Measurements from ENCODE around the gene UBAP1L.

DNA sequence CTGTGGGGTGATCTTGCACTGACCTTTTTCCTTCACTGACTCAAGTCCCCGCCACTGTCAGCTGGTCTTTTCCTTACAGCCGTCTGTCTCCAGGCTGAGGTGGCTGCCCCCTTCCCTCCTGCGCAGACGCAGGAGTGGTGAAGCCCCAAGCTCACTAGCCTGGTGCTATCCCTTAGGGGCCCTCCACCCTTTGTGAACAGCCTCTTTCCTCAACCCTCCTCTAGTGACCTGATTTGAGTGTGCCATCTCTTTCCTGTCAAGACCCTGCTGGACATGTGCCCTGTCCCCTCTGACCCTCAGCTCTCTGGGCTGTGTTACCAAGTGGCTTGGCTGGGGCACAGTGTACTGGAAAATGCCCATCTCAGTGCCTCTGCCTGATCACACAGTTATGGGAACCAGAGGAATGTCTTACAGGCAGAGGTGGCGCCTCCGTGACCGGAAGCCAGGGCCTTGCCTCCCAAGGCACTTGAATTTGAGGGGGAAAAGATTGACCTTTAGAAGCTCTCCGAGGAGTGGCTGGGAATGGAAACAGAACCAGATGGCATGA lies 29.7 kb downstream of the UBAP1L start:
- no peak for TF ChIP-seq TAF1 (IDR thresholded peaks at IDR 0.05; ENCODE audit: low read depth)
- TF ChIP-seq YY1 (IDR thresholded peaks at IDR 0.05; ENCODE audit: low read depth): no peak
- no peak for TF ChIP-seq RAD21 (IDR thresholded peaks at IDR 0.05; ENCODE audit: low read depth)
- TF ChIP-seq, protein P1, sequence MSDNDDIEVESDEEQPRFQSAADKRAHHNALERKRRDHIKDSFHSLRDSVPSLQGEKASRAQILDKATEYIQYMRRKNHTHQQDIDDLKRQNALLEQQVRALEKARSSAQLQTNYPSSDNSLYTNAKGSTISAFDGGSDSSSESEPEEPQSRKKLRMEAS (IDR thresholded peaks at IDR 0.05): no peak
- no peak for TF ChIP-seq EGR1 (IDR thresholded peaks at IDR 0.05)
- TF ChIP-seq CEBPB (IDR thresholded peaks at IDR 0.05): no peak
- no peak for TF ChIP-seq EP300 (IDR thresholded peaks at IDR 0.05; ENCODE audit: borderline replicate concordance)
- no peak for TF ChIP-seq FOXM1 (IDR thresholded peaks at IDR 0.05; ENCODE audit: borderline replicate concordance, low read depth)
- no peak for TF ChIP-seq CREB1 (IDR thresholded peaks at IDR 0.05; ENCODE audit: low read depth)
- no peak for TF ChIP-seq TEAD4 (IDR thresholded peaks at IDR 0.05)
- TF ChIP-seq TCF12 (IDR thresholded peaks at IDR 0.05; ENCODE audit: low read depth): no peak
- TF ChIP-seq, protein P2, sequence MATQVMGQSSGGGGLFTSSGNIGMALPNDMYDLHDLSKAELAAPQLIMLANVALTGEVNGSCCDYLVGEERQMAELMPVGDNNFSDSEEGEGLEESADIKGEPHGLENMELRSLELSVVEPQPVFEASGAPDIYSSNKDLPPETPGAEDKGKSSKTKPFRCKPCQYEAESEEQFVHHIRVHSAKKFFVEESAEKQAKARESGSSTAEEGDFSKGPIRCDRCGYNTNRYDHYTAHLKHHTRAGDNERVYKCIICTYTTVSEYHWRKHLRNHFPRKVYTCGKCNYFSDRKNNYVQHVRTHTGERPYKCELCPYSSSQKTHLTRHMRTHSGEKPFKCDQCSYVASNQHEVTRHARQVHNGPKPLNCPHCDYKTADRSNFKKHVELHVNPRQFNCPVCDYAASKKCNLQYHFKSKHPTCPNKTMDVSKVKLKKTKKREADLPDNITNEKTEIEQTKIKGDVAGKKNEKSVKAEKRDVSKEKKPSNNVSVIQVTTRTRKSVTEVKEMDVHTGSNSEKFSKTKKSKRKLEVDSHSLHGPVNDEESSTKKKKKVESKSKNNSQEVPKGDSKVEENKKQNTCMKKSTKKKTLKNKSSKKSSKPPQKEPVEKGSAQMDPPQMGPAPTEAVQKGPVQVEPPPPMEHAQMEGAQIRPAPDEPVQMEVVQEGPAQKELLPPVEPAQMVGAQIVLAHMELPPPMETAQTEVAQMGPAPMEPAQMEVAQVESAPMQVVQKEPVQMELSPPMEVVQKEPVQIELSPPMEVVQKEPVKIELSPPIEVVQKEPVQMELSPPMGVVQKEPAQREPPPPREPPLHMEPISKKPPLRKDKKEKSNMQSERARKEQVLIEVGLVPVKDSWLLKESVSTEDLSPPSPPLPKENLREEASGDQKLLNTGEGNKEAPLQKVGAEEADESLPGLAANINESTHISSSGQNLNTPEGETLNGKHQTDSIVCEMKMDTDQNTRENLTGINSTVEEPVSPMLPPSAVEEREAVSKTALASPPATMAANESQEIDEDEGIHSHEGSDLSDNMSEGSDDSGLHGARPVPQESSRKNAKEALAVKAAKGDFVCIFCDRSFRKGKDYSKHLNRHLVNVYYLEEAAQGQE (IDR thresholded peaks at IDR 0.05; ENCODE audit: low read depth): no peak
- TF ChIP-seq NFIC (IDR thresholded peaks at IDR 0.05): no peak
- TF ChIP-seq, protein P3, sequence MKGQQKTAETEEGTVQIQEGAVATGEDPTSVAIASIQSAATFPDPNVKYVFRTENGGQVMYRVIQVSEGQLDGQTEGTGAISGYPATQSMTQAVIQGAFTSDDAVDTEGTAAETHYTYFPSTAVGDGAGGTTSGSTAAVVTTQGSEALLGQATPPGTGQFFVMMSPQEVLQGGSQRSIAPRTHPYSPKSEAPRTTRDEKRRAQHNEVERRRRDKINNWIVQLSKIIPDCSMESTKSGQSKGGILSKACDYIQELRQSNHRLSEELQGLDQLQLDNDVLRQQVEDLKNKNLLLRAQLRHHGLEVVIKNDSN (IDR thresholded peaks at IDR 0.05): no peak
